ENCODE results near the gene MGAT1.
"Not testable (repeated sequence)": the region's sequence is repeated elsewhere in the genome, so short reads cannot be mapped to it uniquely, and the experiment has no call there.

MGAT1 gene

DNA sequence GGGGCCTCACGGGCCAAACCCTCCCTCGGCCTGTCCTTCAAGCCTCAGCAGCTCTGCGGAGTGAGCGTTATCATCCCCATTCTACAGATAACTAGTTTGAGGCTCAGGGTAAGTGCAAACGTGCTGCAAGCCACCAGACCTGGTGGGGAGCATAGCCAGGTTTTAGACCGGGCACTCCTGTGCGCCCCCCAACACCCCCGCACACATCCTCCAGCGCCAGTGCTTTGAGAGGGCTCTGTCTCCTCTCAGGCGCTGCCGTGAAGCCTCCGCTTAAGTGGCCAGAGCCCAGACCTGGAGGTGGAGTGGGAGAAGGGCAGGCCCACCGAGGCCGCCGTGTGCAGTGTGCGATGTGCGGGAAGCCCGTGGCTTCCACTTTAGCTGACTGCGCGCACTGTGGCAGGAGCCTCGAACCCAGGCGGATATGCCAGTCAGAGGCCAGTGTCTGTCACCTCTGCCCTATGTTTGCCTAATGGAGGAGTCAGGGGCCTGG, 1.6 kb upstream of the MGAT1 start:
- DNase-seq (ENCODE audit: low spot score) = no peak

DNA sequence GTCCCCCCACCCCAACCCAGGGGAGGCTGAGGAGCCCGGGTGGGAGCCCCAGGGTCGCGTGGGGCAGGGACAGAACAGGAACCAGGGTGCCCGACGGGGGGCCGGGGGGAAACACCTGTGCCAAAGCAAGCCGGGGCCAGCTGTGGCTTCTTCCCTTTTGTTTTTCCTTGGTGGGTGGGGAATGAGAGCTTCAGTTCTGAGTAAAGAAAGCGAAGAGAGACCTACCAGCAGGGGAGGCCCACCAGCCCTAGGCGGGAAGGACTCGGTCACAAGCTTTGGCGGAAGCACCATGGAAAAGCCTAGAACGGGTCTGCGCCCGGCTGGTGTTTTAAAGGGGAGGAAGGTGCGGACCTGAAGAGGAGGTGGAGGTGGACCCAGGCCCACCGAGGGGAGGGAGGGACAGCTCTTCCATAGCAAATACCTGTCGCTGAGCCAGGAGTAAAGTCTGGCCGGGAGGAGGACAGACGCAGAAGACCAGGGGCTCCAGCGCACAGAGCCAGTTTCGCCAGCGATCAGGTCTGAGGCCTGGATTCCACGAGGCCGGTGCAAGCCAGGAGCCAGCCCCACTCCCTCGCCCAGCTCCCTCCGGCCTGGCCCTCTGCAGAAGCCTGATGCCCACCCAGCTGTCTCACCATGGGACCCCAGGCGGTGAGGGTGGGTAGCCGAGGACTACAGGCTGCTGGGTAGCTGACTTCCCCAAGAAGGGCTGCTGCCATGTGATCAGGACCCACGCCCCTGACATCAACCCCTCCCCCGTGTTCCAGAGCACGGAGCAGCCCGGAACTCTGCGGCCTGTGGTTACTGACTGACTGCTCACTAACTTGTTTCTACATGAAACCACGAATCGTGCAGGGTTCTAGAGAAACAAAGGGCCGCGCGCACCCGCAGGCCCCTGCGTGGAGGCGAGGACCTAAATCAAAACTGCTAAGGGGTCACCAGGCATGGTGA, 849 bp upstream of the MGAT1 start:
- no peak for DNase-seq (ENCODE audit: low spot score)

DNA sequence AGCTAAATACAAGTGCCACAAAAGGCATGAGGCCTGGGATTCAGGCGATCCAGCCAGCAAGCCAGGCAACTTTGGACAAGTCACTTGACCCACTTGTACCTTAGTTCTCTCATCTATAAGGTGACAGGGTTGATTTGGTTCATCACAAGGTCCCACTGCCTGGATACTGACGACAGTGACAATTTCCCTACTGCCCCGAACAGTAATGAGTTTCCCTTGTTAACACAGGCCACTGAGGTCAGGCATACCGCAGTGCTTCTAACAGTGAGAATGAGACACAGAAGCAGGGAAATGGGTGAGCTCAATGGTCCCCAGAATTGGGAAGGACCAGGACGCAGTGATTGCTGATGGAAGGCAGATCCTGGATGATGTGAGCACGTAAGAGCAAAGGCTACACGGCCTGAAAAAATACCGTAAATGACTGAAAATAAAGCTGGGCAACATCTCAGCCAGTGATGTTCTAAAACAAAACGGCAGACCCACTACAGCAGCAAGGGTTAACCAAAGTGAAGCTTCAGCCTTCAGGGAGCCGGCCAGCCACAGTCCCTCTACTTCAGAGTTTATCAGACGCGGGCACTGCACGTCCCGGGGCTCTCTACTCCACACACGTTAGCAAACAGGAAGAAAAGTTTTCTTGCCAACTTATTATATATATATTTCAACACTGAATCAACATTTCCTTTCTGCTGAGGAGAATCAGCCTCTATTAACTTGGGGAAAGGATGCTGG, 846 bp downstream of the MGAT1 start:
- DNase-seq (ENCODE audit: low spot score) = no peak

DNA sequence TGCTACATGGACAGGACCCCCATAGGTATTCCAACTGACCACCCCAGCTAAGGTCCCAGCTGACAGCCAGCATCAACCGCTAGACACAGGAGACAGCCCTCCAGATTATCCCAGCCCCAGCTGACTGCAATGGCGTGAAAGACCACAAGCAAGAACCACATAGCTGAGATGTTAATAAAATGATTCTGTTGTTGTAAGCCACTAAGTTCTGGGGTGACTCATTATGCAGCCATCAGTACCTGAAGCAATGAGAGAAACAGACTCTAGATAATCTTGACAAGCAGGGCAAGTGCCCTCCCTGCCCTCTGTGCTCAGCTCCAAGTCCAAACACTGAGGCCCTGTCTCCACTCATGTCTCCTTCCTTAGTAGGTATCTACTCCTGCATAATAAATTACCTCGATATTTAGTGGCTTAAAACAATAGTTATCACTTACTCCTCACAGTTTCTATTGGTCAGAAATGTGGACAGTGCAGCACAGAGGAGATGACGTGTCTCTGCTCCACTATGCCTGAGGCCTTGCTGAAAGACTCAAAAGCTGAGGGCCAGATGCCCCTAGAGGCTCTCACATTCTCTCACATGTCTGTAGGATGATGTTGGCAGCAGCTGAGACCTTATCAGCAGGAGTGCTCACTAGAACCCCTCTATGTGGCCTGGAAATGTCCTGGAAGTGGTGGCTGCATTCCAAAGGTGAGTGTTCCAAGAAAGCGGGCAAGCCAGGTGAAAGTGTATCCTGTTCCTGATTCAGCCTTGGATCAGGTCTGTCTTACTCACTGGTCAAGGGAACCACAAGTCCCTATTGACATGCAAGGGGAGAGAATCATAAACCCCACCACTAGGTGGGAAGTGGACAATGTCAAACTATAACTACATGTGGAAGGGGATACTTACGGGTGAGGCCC, 2.5 kb downstream of the MGAT1 start:
- peak; percentile 78 for DNase-seq (ENCODE audit: low spot score)

DNA sequence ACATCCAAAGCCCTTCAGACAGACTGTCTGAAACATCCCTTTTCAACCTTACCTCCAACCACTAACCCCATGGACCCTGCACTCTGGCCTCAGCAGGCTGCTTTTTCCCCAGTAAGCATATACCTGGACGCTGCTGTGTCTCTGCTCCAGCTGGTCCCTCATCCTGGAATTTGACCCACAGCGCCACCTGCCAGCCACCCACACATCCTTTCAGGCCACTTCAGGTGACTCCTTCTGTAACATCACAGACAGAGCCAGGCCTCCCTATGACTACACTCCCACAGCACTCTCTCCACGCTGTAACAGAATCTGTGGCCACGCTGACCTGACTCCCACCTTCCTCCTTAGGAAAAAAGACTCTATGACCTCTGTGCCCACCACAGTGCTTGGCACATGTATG, 3.4 kb downstream of the MGAT1 start:
- no peak for DNase-seq (ENCODE audit: low spot score)

DNA sequence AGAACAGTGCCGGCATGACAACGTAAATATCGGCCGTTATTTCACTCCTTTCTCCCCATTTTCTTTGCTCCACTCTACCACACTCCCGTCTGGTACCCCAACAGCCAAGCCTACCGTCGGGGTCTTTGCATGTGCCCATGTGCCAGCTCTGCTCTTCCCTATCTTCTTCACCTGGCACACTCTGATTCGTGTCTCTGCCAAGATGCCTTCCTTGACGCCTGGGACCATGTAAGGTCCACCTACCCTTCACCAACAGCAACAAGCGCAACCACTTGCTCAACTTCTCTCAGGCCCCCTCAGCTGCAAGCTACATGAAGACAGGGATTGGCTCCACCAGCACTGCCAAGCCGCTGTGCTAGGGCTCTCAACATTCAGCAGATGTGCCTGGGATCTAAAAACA, 4.4 kb downstream of the MGAT1 start:
- no peak for DNase-seq (ENCODE audit: low spot score)

DNA sequence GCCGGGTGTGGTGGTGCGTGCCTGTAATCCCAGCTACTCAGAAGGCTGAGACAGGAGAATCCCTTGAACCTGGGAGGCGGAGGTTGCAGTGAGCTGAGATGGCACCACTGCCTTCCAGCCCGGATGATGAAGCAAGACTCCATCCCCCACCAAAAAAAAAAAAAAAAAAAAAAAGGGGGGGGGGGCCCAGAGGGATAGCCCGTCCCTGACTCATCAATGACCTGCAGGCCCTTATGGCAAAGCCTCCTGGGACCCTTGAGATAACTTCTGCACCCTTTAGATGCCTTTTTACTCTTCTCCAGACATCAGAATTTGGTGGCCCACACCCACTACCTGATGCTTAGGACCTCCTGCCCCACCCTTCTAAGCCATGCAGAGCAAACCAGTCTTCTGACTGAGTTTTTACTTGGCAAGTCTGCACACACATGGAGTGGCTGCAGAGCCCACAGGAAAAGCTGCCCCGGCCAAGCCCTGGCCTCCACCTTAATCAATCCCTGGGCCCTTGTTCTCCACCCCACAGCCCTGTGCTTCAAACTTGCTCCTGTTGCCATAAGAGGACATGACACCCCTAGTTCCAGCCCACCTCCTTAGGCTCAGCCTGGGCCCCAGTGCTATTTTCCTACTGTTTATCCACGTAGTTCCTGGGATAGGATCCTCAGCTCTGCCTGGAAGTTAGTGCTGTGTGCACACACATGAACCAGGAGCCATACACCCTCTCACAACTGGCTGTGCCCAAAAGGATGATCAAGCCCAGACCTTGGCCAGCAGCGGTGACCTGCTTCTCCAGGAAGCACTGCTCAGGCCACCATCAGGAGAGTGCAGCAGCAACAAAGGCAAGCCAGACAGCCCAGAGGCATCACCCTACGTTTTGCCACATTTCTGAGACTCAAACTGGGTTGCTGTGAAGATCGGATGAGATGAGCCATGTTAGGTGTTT, 5.1 kb downstream of the MGAT1 start:
- no peak for DNase-seq (ENCODE audit: low spot score)

DNA sequence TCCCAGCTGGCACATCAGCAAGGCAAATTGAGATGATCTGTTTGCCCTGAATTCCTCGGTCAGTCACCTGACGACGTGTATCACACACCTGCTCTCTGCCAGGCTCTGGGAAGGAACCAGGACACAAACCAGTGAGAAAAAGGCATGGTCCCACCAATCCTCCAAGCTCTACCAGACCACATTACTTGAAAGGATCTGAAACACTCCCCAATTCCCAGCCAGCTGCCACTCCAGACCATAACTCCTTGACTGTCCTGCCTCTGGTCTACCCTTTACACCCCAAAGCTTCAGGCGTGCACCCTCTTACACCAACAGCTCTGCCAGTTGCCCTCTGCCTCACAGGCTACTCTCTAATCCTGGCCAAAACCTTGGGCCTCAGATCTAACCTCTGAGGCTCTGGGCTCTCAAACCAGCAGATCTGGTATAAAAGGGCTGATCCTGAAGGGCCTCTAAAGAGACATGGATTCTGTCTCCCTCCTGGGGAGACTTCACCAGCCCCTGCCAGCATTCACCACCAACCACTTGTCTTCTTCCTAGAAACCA, 6.8 kb downstream of the MGAT1 start:
- no peak for DNase-seq (ENCODE audit: low spot score)

DNA sequence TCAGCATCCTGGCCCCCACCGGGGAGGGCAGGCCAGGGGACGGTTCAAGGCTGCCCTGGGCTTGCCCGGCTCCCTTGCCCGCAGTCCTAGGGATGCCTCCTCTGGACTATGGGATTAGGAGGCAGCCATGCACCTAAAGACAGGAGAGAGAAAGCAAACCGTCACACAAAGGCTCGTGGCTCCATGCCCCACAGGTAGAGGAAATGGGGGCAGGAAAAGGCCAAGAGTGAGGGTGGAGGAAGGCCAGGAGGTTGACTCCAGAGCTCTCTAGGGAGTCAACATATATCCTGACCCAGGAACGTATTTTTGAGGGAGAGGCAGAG, 9.7 kb downstream of the MGAT1 start:
- no peak for DNase-seq (ENCODE audit: low spot score)

DNA sequence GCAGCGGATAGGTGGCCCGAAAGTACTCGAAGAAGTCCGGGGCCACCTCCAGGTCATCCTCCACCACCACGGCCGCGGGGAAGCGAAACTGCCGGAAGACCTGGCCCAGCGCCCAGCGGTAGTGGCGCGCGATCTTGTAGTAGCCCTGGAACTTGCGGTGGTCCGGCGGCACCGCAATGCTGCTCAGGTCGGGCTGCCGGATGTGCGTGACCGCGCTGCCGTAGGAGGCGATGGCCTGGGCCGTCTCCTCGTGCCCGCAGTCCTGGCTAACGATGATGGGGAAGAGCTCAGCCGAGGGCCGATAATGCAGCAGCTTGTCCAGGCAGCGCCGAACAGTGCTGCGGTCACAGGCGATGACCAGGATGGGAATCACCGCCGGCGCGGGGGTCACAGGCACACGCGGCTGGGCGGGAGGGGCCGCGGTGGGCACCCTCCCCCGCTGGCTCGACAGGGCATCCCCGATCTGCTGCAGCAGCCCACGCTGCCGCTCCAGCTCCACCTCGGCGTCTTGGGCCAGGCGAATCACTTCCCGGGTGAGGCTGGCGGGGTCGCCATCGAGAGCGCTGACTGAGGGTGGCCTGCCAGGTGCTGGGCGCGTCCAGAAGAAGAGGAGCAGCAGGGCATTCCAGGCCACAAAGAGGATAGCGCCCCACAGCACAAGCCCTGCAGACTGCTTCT, 10.2 kb downstream of the MGAT1 start:
- DNase-seq (ENCODE audit: low spot score) = no peak

DNA sequence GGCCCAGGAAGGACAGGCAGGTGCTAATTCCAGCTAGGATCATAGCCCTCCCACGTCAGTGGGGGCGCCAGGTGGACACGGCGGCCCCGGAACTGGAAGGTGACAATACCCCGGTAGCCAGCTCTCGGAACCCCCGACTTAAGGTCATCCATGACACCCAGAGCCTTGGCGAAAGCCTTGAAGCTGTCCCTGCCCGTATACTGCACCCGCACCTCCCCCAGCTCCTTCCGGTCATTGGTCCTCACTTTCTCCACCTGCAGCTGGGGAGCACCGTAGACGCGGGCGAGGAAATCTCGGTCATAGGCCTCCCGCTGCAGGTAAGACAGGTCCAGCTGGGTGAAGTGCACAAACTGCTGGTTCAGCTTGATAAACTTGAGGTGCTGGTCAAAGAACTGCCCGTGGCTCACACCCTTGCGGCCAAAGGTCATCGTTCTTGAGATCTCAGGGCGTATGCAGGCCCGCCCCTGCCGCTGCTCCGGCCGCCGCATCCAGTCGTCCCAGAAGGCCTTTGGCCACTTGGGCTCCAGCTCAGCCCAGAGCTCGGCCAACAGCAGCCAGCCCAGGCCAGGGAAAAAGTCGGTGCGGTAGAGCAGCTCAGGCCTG, 10.9 kb downstream of the MGAT1 start:
- DNase-seq (ENCODE audit: low spot score) = no peak

DNA sequence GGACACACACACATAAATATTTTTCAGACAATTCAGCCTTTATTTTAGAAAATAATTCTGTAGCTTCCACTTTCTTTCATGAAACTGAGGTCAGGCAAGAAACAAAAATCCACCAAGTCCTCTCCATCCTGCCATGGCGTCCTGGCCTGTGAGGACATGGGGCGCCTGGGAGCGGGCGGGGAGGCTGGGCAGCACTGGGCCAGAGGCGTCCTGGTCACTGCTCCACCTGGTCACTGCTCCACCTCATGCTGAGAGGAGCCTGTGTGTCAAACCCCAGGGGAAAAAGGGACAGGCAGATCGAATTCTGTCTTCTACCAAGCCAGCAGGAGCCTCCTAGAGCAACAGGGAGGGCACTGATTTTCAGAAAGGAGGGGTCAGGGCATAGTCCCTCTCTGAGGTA, 12.1 kb downstream of the MGAT1 start:
- DNase-seq (ENCODE audit: low spot score) = no peak

DNA sequence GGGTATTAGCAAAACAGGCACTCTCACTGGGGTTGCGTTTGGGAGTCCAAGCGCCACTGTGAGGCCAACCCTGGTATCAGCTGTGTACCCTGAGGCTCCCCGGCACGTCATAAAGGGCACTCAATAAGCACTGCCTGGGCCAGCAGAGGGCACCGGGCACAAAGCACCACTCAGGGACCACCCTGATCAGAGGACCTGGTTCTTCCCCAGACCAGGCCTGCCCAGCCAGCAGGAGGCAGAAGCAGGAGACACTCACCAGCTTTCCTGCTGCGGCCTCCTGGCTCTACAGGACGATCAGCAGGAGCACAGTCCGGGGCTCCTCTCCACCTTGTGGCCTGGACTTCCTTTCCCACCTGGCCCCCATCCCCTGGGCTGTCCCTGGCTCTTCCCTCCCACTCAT, 12.6 kb downstream of the MGAT1 start:
- DNase-seq (ENCODE audit: low spot score) = no peak

DNA sequence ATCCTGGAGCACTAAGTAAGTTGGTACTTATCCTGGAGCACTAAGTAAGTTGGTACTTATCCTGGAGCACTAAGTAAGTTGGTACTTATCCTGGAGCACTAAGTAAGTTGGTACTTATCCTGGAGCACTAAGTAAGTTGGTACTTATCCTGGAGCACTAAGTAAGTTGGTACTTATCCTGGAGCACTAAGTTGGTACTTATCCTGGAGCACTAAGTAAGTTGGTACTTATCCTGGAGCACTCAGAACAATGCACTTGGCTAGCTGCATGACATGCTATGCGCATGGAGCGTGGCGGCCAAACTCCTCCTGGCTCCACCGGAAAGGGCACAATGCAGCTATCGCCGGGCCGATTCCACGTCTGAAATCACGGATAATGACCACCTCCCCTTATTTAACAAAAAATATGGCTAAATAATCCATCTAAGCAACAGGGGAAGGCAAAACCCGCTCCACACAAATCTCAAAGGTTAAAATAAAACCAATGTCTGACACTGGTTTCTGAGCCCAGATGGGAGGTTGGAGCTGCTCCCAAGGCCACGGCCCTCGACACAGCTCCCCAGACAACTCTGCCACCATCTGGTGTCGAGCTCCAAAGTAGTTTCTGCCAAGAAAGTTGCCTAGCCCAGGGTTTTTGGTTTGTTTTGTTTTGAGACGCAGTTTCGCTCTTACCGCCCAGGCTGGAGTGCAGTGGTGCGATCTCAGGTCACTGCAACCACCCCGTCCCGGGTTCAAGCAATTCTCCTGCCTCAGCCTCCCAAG, 13.8 kb downstream of the MGAT1 start:
- not testable (repeated sequence) for DNase-seq (ENCODE audit: low spot score)

DNA sequence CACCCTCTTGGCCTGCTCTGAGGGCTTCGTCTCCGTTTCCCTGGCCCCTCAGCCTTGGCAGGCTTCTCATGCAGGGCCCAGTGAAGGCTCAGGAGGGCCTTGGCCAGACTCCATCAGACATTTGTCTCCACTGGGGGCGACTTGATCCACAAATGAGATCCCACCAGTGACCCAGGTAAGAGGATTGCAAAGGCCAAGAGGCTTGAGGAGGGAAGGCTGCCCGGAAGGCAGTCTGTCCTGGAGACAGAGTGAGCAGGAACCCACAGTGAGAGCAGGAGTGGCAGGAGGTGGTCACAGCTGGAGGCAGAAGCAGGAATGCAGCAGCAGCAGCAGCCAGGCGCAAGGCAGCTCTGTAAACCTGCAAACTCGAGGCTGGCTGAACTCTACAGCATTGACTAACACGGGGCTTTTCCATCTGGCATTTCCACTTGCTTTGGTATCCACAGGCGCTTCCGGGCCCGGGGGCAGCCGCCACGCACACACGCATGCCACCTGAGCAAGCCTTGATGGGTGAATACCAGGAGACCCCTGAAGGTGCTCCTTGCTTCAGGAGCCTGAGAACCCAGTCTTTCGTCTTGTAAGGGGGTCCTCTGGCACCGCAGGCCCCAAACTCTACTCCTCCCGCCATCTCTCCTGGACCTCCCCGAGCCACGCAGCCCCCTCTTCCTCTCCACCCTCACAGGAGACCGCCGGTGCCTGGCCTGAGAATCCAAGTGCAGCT, 14.7 kb downstream of the MGAT1 start:
- no peak for DNase-seq (ENCODE audit: low spot score)

DNA sequence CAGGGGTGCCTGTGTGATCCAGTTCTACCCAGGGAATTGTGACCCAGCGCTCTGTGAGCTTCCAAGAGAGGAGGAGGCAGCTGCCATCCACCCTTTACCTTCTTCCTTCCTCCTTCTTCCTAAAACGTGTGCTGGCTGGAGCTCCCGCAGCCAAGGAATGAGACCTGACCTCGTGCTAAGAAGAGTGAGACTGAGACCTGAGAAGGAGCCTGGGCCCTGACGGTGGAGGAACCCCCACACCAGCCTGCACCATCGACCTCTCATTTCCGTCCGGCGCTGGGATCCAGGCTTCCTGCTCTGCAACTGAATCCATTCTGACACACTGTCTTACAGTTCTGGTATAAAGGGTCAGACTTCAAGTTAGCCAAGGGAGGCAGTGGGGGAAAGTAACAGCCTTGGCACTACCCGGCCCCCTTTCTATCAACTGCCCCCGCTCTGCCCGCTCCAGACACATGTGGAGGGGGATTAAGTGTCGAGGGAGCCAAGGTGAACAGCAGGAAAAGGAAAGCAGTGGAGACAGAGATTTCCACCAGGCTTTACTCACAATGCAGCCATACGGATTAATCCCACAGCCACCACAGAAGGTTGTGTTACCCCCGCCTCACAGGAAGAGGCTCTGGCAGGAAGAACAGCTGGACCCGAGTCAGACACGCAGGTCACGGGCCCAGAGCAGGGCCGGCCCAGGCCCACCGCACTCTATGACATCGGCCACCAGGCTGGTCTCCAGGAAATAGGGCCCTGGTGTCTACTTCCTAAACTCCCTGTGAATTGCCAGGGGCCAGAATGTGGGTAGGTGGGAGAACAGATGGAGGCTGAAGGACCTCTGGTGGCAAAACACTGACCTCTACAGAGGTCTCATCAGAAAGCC, 15.8 kb downstream of the MGAT1 start:
- no peak for DNase-seq (ENCODE audit: low spot score)

DNA sequence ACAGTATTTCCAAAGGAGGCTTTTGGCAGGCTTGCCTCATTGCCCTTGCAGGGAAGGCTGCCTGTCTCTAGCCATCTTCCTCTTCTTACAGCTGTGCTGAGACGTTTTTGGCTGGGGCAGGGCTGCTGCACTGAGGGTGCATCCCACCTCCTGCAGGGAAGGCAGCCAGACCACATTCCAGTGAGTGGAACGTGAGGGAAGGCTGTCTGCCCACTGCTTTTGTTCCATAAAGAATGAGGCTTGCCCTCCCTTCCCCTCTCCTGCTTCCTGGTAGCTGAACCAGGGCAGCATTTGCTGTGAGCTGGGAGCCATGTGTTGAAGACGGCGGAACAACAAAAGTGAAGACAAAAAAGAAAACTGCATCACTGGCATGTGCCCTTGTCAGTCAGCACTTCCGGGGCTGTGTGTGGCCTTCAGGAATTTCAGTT, 16.8 kb downstream of the MGAT1 start:
- peak; percentile 54 for DNase-seq (ENCODE audit: low spot score)

Measured in hepatic stellate cell (primary cell).